Posterior vena cava (tissue), 2 donors: Measurements from ENCODE around the gene KRTAP5-9. TPM values are rescaled to one million over a fixed set of nuclear protein-coding genes. Genes with fewer than 3 reads are reported as not detected.
"Not testable (repeated sequence)": the region's sequence is repeated elsewhere in the genome, so short reads cannot be mapped to it uniquely, and the experiment has no call there.

Experiments used
- DNase-seq: peaks from one replicate; pipeline ENCODE4 v3.0.0-alpha.2; 2020; ENCODE audit warnings: low spot score
- intact Hi-C, 2 donors: fragments of 100-400 bp; cut with DNase I; formaldehyde crosslinking; loops; one replicate each; pipeline versions ENCODE4 v1.14.1 to v1.14.2; 2022 to 2023
- long read RNA-seq, 2 donors: library from polyadenylated mRNA; unstranded; transcript quantifications; one replicate each; pipeline ENCODE4 v2.0.0, GENCODE V29; 2020 to 2021
- total RNA-seq, 2 donors: library from RNA; stranded (reverse); fragmentation: NEBNext Ultra II Directional; extraction: Animal tissue kit (Norgen Biotek cat#: 25700); gene quantifications; one replicate each; pipeline ENCODE4 v1.2.1, GENCODE V29; 2021
- donor health status: DM: yes; HTN: yes; CAD: no.
- donor health status: DM: yes; HTN: yes; CAD: no.

The KRTAP5-9 gene, protein sequence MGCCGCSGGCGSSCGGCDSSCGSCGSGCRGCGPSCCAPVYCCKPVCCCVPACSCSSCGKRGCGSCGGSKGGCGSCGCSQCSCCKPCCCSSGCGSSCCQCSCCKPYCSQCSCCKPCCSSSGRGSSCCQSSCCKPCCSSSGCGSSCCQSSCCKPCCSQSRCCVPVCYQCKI
- under 1 TPM; 0.19 to 0.37 TPM for total RNA-seq
- long read RNA-seq, donor 1, result 0 reads
- long read RNA-seq, donor 2, result 0 reads

DNA sequence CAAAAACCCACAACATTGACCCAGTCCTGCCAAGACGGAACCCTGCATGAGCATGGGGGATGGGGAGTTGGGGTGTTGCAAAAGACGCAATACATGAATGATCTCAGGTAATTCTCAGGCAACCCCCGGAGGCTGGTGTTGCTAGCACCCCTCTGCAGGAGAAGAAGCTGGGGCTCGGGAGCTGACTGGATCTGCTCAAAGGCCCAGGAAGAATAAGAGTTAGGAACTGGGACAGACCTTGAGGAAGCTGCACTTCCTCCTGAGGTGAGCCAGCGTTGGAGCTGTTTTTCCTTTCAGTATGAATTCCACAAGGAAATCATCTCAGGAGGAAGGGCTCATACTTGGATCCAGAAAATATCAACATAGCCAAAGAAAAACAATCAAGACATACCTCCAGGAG is at the start of gene KRTAP5-9:
Gene KRTAP5-9, plus strand, starts transcription at position 301 of the 400 bp plus-strand sequence. CDS start 238 bp downstream, outside the sequence.
- intact Hi-C loops, result no loop called here
- DNase-seq, result no peak

DNA sequence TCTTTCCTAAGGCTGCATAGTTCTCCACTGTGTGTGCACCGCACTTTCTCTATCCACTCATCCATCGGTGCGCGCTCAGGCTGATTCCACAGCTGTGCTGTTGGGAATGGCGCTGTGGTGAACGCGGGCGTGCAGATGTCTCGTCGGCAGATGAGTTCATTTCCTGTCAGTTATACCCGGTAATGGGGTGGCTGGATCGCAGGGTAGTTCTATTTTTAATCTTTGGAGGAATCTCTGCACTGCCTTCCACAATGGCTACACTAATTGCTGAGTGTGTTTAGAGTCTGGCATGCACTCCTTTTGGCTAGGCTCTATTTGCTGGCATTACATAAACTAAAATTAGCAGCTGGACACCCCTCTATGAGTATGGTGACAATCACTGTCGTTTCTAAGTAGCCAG is 49.1 kb upstream of the KRTAP5-9 start:
- intact Hi-C loops, result no loop called here
- peak; percentile 51 for DNase-seq

DNA sequence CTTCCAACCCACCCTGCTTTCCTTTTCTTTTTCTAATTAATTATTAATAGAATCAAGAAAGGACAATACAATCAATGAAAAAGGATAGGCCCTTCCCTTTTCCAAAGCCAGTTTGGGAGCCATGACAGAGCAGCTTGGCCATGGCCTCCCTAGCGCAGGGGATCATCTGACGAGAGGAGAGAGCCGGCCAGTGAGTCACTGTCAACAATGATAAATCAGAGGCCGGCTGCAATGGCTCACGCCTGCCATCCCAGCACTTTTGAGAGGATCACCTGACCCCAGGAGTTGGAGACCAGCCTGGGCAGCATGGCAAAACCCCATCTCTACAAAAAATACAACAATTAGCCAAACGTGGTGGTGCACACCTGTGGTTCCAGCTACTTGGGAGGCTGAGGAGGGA is 48.7 kb upstream of the KRTAP5-9 start:
- peak; percentile 38 for DNase-seq
- intact Hi-C loops, result no loop called here

DNA sequence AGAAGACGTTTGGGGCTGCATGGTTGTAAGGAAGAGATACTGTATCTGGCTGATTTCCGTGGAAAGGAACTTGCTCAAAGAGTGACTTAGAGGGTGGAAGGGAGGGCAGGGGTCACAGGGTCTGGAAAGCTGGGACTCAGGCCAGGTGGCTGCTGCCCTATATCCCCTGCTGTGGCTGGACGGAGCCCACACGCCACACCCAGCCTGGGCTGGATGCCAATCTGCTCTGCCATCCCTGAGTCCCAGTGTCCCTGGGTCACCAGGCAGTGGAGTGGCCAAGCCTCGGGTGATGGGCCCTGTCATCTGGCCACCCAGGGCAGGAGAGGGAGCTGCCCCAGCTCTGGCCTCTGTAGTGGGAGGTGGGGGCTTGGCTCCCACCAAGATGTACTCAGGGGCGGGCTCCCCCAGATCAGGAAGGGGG is 47.6 kb upstream of the KRTAP5-9 start:
- peak; percentile 44 for DNase-seq

DNA sequence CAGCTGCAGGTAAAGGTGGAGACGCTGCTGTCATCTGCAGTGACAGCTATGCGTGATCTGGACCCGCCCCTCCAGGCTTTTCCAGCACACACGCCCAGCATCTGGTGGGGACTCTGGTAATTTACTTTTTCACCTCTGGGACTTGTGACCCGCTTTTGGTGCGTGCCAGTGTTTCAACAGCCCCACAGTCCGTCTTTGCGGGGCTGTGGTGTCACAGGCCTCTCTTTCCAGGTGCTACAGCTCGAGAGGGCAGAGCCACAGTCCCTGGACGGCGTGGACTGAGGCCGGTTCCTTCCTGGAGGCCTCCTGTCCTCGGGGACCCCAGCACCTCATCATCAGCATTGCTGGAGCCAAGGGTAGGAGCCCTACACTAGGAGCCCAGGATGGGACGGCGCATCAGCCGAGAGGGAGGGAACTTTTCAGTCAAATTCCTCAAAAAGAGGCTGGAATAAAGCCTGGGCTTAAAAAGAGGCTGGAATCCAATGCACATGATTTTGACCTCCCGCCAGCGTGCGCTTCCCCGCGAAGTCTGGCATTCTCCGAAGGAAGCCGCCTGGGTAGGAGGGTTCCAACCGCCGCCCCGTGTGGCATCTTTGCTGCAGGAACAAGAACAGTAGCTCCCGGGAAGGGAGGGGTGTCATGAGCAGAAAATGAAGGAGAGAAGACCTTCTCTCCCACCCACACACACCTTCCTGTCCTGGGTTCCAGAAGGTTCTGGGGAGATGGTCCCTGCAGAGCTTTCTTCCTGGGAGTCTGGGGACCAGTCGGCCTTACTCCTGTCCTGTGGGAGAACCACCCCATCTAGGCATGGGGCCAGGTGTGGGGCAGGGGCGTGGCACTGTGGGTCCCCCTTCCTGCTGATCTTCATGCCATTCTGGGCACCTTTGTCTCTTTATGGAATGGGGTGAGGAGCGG is 46.9 kb upstream of the KRTAP5-9 start:
- peak; percentile 59 for DNase-seq
- intact Hi-C loops, result no loop called here

More for the DNA sequence above, 47.6 kb upstream of the KRTAP5-9 start:
- intact Hi-C loops, result no loop called here

DNA sequence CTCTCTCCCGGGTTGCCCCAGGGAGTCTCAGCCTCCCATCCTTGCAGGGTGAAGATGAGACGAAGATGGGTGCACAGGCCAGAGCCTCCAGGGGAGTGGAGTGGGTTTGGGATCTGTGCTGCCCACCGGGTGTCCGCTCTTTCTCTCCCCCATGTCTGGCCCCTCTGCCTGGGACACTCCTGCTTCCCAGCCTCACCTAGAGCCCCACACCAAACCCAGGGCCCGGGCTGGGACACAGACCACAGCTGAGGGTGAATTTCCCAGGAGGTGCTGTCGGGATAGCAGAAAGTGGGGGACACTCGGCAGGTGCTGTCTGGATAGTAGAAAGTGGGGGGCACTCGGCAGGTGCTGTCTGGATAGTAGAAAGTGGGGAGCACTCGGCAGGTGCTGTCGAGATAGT is 46.2 kb upstream of the KRTAP5-9 start:
- intact Hi-C loops, result no loop called here
- DNase-seq, result peak; percentile 28

DNA sequence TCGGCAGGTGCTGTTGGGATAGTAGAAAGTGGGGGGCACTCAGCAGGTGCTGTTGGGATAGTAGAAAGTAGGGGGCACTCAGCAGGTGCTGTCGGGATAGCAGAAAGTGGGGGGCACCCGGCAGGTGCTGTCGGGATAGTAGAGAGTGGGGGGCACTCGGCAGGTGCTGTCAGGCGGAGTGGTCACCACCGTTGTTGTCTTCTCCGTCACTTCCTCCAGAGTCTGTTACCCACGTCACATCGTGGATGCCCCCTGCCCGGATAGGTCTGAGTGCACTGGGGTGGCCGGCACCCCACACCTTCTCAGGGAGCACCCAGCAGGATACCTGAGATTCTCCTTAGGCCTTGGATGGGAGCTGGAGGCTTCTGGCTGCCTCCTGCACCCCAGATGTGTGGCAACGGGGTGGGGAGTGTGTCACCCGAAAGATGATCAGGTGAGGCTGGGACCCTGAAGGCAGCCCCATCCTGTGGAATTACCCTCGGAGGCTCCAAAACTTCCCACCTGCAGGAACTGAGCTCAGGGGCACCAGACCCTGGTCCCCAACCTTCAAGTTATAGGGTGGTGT is 45.3 kb upstream of the KRTAP5-9 start:
- peak; percentile 70 for DNase-seq
- intact Hi-C loops, result no loop called here

DNA sequence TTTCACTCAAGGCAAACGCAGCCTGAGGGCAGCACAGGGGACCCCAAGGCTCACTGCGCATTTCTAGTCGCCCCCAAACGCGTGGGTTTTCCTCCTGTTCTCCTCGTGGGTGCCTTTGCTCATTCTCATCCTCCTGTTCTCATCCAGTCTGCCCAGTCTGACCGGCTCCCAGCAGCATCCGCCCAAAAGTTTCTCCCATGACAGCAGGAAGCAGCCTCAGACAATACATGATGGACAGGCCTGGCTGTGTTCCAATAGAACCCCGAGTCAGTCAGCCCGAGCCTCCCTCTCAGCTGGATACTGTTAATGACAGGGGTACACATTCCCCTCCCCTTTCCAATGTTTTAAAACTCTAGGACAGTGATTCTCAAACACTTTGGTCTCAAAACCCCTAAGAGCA is 43.7 kb upstream of the KRTAP5-9 start:
- peak; percentile 56 for DNase-seq
- intact Hi-C loops, result no loop called here

DNA sequence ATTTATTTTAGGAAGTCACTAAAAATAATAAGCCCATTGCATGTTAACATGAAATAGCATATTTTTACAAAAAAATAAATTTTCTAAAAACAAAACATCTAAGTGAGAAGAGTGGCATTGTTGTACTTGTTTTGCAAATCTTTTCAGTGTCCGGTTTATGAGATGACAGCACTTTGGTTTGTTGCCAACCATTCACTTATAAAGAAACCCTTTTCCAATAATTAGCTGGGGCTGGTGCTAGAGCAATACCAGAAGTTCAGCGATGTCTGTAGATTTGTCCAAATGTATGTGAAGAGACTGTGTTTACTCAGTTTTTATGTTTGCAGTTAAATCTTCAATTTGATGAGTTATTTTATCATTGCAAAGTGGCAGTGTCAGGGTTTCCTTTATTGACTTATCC is 43.2 kb upstream of the KRTAP5-9 start:
- intact Hi-C loops, result no loop called here
- DNase-seq, result no peak

DNA sequence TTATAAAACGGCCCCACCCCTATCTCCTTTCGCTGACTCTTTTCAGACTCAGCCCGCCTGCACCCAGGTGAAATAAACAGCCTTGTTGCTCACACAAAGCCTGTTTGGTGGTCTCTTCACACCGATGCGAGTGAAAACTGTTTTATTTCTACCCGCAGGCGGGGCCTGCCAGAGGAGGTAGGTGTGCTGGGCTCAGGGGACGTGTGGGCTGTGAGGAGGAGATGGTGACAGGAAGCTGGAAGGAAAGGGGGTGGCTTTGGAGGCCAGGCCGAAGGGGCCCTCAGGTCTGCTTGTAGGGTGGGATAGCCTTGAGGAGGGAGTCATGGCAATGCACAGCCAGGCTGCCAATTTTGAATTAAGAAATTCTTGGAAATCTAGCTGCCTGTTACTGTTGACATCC is 42.4 kb upstream of the KRTAP5-9 start:
- peak; percentile 50 for DNase-seq
- intact Hi-C loops, result no loop called here

DNA sequence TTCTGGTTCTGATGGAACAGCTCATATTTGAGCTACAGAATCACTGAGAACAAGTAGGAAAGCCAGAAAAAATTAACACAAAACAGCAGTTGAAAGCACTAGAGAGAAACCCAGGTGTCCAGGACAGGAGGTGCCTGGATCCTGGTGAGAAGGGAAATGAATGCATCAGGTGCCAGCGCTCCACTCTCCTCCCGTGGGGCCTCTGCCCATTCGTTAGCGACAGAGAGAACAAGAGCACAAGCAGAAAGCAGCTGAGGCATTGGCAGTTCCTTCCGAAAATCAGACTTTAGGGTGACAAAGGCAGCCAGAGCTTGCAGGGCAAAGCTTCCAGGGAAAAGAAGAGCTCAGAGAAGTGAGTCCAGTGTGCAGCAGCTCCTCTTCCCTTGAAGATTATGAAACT is 41.1 kb upstream of the KRTAP5-9 start:
- intact Hi-C loops, result no loop called here
- peak; percentile 12 for DNase-seq

DNA sequence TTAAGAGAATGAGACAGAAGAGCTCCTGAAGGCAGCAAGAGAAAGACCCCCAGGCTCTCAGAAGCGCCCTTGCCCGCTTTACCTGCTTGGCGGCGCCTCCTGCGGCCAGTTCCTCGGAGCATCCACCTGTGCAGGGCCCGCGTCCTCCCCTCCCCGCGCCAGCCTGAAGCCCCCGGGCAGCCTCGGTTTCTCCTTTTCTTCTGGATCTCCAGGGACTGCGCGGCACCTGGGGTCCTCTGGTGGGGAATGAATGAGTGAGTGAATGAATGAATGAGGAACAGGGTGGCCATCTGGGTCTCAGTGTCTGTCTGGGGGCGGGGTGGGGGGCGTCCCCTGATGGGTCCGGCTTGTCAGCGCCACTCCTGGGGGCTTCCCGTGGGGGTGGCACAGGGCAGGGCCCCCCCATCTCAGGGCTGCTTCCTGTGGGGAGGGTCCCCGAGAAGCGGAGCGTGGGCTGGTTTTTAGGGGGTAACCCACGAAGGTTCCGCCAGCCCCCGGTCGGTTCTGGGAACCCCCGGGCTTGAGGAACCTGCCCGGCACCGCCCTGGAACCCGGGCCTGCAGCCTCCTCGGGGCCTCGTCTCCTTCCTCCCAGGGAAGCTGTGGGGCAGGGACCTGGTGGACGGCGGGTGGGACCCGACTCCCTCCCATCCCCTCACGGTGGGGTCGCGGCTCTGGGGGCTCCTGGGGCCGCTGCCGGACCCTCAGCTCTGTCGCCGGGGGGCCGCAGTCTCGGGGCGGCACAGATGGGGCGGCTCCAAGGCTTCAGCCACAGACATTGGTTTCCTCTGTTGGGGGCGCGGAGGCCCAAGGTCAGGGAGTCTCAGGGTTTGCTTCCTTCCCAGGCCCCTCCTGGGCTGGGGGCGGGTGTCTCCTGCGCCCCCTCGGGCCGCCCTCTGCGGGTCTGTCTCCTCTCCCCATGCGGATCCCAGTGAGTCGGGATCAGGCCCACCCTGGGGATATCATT is 29.4 kb upstream of the KRTAP5-9 start:
- DNase-seq, result peak; percentile 69
- intact Hi-C loops, result no loop called here

DNA sequence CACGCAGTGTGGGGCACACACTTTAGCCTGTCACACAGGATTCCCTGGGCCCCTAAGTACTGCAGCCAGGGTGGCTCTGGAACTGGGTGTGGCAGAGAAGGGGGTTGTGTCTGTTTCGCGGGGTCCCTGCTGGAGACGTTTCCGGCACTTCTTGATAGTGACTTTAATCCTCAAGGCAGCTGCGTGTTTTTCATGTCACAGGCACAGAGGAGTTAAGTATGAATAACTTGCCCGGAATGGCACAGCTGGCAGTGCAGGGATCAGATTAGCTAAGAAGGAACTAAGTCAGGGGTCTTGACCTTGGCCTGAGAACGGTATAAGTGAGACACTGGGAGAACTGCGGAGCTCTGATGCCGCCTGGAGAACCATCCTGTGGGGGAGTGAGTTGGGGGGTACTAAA is 28.7 kb upstream of the KRTAP5-9 start:
- no peak for DNase-seq
- intact Hi-C loops, result no loop called here

DNA sequence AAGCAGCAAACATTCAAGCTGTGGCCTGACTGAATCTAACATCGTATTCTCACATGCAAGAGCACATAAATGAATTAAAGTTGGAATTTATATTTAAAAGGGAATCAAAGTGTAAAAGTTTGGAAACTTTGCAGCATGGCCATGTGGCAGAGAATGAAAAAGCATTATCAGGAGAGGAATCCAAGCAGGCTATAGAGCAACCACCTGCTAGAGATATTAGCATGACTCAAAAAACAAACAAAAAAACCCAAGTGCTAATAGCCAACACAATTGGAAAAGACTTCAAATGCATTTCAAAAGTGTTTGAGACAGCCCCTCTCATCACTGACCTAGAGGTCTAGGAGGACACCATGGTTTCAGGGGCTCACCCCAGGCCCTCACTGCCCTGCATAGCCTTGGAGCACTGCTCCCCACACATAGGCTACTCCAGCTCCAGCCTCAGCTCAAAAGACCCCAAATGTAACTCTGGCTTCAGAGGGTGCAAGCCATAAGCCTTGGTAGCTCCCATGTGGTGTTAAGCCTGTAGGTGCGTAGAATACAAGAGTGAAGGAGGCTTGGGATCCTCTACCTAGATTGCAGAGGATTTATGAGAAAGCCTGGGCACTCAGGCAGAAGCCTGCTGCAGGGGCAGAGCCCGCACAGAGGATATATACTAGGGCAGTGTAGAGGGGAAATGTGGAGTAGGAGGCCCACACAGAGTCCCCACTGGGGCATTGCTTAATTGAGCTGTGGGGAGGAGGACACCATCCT is 22.9 kb upstream of the KRTAP5-9 start:
- intact Hi-C loops, result no loop called here
- no peak for DNase-seq

DNA sequence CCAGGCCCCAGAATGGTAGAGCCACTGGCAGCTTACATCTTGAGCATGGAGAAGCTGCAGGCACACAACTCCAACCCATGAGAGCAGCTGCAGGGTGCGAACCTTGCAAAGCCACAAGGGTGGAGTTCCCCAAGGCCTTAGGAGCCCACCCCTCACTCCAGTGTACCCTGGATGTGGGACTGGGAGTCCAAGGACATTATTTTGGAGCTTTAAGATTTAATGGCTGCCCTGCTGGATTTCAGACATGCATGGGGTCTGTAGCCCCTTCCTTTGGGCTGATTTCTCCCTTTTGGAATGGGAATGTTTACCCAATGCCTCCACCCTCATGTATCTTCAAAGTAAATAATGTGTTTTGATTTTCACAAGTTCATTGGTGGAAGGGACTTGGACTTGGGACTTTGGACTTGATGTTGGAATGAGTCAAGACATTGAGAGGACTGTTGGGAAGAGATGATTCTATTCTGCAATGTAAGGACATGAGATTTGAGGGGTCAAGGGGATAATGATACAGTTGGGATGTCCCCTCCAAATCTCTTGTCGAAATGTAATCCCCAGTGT is 22.2 kb upstream of the KRTAP5-9 start:
- no peak for DNase-seq
- intact Hi-C loops, result no loop called here

DNA sequence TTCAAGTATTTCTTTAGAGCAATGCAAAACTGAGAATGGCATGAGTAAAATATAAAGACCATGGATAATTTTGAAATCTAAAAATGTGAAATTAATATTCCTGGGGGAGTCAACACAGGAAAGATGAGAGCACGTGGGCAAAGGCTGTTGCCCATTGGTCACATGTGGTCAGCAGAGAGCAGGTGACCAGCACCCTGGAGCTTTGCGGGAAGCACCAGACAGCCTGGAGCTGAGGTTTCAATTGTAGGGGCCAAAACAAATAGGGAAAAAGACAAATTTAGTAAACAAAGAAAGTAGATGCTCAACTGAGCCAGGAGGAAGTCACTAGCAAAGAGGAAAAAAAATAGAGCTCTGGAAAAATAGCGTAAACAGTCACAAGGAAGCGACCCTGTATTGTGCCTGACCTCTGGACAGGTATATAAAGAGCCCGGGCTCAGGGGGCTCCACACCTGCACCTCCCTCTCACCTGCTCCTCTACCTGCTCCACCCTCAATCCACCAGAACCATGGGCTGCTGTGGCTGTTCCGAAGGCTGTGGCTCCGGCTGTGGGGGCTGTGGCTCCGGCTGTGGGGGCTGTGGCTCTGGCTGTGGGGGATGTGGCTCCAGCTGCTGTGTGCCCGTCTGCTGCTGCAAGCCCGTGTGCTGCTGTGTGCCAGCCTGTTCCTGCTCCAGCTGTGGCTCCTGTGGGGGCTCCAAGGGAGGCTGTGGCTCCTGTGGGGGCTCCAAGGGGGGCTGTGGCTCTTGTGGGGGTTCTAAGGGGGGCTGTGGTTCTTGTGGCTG is 21.2 kb upstream of the KRTAP5-9 start, which contains the start of gene KRTAP5-7:
Gene KRTAP5-7, plus strand, starts transcription at position 472 of the 780 bp plus-strand sequence. Its CDS starts 34 bp downstream, at position 506.
- DNase-seq, intact Hi-C loops: not testable (repeated sequence)

DNA sequence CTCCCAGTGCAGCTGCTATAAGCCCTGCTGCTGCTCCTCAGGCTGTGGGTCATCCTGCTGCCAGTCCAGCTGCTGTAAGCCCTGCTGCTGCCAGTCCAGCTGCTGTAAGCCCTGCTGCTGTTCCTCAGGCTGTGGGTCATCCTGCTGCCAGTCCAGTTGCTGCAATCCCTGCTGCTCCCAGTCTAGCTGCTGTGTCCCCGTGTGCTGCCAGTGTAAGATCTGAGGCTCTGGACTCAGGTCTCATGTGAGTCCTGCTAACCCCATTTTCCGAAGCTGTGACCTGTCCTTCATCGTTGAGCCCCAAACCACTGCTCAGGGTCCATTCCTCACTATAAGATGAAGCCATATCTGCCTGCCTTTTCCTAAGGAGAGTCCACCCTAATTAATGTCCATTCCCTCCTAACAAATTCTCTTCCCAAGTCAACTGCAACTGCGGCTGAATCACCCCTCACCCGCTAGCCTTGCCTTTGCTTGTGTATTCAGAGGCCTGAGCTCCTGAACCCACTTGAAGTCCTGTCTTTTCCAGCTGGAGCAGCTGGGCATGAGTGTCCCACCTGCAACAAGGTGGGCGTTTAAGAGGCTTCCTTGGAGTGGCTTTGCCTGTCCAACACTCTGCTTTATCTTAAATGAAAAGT is 20.5 kb upstream of the KRTAP5-9 start:
- no peak for DNase-seq
- intact Hi-C loops, result no loop called here
